B cell (primary cell): ENCODE results near the gene ERP29. TPM values are rescaled to one million over a fixed set of nuclear protein-coding genes. Genes with fewer than 3 reads are reported as not detected.

Experiments used
- ATAC-seq: fragments of 200-7000 bp; cut with Tn5 transposase; one replicate; pipeline ENCODE4 v1.10.0; 2021; ENCODE audit warnings: low read depth, mild to moderate bottlenecking, moderate number of reproducible peaks, moderate library complexity
- CTCF ChIA-PET: fragments of 350-600 bp; sonication (Branson Sonifier 250); formaldehyde crosslinking; loops from one replicate; lab custom pipeline; 2021; ENCODE audit warnings: antibody characterized with exemption, inconsistent platforms; lab: Charles Lee
- POLR2A ChIA-PET: fragments of 350-600 bp; sonication (Branson Sonifier 250); formaldehyde crosslinking; loops from one replicate; lab custom pipeline; 2021; ENCODE audit warnings: antibody characterized with exemption; lab: Charles Lee
- DNase-seq: peaks from one replicate; pipeline ENCODE4 v3.0.0; 2013
- H2AFZ ChIP-seq: 2 replicates; pipeline ENCODE4 v1.6.1; 2012; ENCODE audit warnings: mild to moderate bottlenecking, low read depth, low read length; ENCODE audit not compliant: insufficient read depth, poor library complexity, severe bottlenecking
- H3K27ac ChIP-seq, 2 donors: 1 replicate in 1 of 2; 2 replicates in 1 of 2; pipeline ENCODE4 v1.5.1; 2012 to 2013; ENCODE audit warnings: low read length in 2 of 2, mild to moderate bottlenecking in 2 of 2, moderate library complexity in 1 of 2
- H3K27me3 ChIP-seq, 4 experiments: fragments of 200-600 bp in 1 of 4; sonication (generic) in 1 of 4; replicated peaks in 1 of 4; 1 replicate in 2 of 4; 2 replicates in 2 of 4; pipeline versions ENCODE4 v1.6.1 to v1.7.0; 2013 to 2016; ENCODE audit warnings: low read length in 3 of 4, mild to moderate bottlenecking in 2 of 4, mixed read lengths in 1 of 4, moderate library complexity in 1 of 4; ENCODE audit not compliant: insufficient read depth in 4 of 4, control insufficient read depth in 3 of 4; ENCODE audit errors: control extremely low read depth in 1 of 4
- H3K36me3 ChIP-seq, 2 experiments: replicated peaks in 1 of 2; 1 replicate in 1 of 2; 2 replicates in 1 of 2; pipeline versions ENCODE4 v1.6.1 to v1.7.1; 2013; ENCODE audit warnings: low read length in 1 of 2; ENCODE audit not compliant: insufficient read depth in 2 of 2, control insufficient read depth in 1 of 2; ENCODE audit errors: control extremely low read depth in 1 of 2, extremely low read depth in 1 of 2
- H3K4me1 ChIP-seq, 2 donors: fragments of 200-600 bp in 1 of 2; sonication (generic) in 1 of 2; 1 replicate in 1 of 2; 2 replicates in 1 of 2; pipeline versions ENCODE4 v1.5.1 to v1.6.1; 2013 to 2017; ENCODE audit warnings: low read length in 2 of 2; ENCODE audit not compliant: control insufficient read depth in 2 of 2, insufficient read depth in 2 of 2
- H3K4me2 ChIP-seq: replicated peaks from 2 replicates; pipeline ENCODE3; 2012; ENCODE audit warnings: mild to moderate bottlenecking, low read depth, low read length; ENCODE audit not compliant: poor library complexity, severe bottlenecking
- H3K4me3 ChIP-seq, 5 experiments: fragments of 200-600 bp in 1 of 5; sonication (generic) in 1 of 5; 1 replicate in 3 of 5; 2 replicates in 2 of 5; pipeline versions ENCODE4 v1.5.1 to v1.7.0; 2011 to 2016; ENCODE audit warnings: low read length in 4 of 5, mild to moderate bottlenecking in 4 of 5, low read depth in 2 of 5, control low read depth in 1 of 5, moderate library complexity in 1 of 5; ENCODE audit not compliant: insufficient read depth in 1 of 5; ENCODE audit errors: control extremely low read depth in 1 of 5, extremely low read depth in 1 of 5
- H3K79me2 ChIP-seq: fragments of 200-600 bp; sonication (generic); one replicate; pipeline ENCODE4 v1.6.0; 2016; ENCODE audit warnings: low read length; ENCODE audit not compliant: control insufficient read depth, insufficient read depth
- H3K9ac ChIP-seq: fragments of 200-600 bp; sonication (generic); 2 replicates; pipeline ENCODE4 v1.6.1; 2017; ENCODE audit warnings: mild to moderate bottlenecking, low read length, moderate library complexity
- H3K9me3 ChIP-seq, 3 donors: one replicate each; pipeline versions ENCODE4 v1.6.1 to v1.7.1; 2013; ENCODE audit warnings: low read length in 2 of 3; ENCODE audit not compliant: control insufficient read depth in 2 of 3, insufficient read depth in 1 of 3; ENCODE audit errors: control extremely low read depth in 1 of 3
- H4K20me1 ChIP-seq: 2 replicates; pipeline ENCODE4 v1.6.0; 2012; ENCODE audit warnings: mild to moderate bottlenecking, low read length; ENCODE audit not compliant: insufficient read depth, control insufficient read depth, poor library complexity, severe bottlenecking
- H3K27ac Mint-ChIP-seq: one replicate; pipeline ENCODE4 v1.8.0; 2021; ENCODE audit warnings: mixed read lengths
- H3K27me3 Mint-ChIP-seq: one replicate; pipeline ENCODE4 v1.8.0; 2021; ENCODE audit warnings: mixed read lengths
- H3K4me1 Mint-ChIP-seq: one replicate; pipeline ENCODE4 v1.8.0; 2021; ENCODE audit warnings: mixed read lengths
- H3K4me3 Mint-ChIP-seq: one replicate; pipeline ENCODE4 v1.8.0; 2021; ENCODE audit warnings: mixed read lengths
- H3K9me3 Mint-ChIP-seq: one replicate; pipeline ENCODE4 v1.8.0; 2022; ENCODE audit warnings: mixed read lengths; ENCODE audit not compliant: insufficient read depth
- EZH2 ChIP-seq: IDR thresholded peaks from 2 replicates; pipeline ENCODE4 v1.6.1; 2012; ENCODE audit warnings: borderline replicate concordance, low read depth, mild to moderate bottlenecking, moderate library complexity, low read length; ENCODE audit not compliant: insufficient read depth, poor library complexity, severe bottlenecking
- WGBS: methylation state at CpG from one replicate; pipeline ENCODE4 v1.1.5; 2013; ENCODE audit warnings: missing lambda C conversion rate; ENCODE audit not compliant: insufficient coverage; 5-methylcytosine and 5-hydroxymethylcytosine counted together
- intact Hi-C: fragments of 100-400 bp; cut with micrococcal nuclease; formaldehyde crosslinking; loops from one replicate; pipeline ENCODE4 v1.10.0; 2022
- polyA plus RNA-seq: library from polyadenylated mRNA; depleted of rRNA; stranded (reverse); fragments of >200 nt; gene quantifications from 2 replicates; pipeline ENCODE4 v1.2.3, GENCODE V29; 2012
- total RNA-seq, 2 donors: library from RNA; stranded (reverse); fragments of 120-200 nt in 1 of 2; gene quantifications; 1 replicate in 1 of 2; 2 replicates in 1 of 2; pipeline versions ENCODE4 v1.2.3 to v1.2.4, GENCODE V29; 2013 to 2022
- TF ChIP-seq, protein P1 (sequence below): fragments of 200-600 bp; IDR thresholded peaks from one replicate; pipeline ENCODE4 v1.8.0; 2022; ENCODE audit warnings: antibody characterized with exemption, mild to moderate bottlenecking

ERP29 gene
- total and polyA plus RNA-seq, 2 donors (not counting 1 experiment from before 2014, with no cell fraction given), result 130 to 149 TPM

DNA sequence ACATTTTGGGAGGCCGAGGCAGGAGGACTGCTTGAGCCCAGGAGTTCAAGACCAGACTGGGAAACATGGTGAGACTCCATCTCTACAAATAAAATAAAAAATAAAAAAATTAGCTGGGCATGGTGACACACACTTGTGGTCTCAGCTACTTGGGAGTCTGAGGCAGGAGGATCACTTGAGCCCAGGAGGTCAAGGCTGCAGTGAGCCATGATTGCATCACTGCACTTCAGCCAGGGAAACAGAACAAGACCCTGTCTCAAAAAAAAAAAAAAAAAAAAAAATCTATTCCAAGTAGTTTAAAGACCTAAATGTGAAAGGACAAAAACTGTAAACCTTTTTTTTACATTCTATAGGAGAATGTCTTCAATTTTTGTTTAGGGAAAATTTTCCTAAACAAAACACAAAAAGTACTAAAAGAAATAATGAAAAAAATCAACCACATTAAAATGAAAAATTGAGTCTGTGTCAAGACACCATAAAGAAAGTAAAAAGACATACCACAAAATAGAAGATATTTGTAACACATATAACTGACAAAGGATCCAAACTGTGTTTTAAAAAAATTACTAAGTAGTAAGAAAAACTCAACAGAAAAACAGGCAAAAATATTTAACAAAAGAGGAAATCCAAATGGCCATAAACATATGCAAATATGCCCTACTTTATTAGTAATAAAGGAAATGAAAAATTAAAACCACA is 17.3 kb upstream of the ERP29 start:
- H3K27ac Mint-ChIP-seq, result no peak overlapping the region
- H3K4me1 Mint-ChIP-seq, result peaks cover 46% of the 10 kb centered on the region
- no peak overlapping the region for H3K27ac ChIP-seq
- H3K79me2 ChIP-seq, result peaks cover 9% of the 10 kb centered on the region
- no peak for ATAC-seq
- no peak for TF ChIP-seq EZH2
- TF ChIP-seq, protein P1, sequence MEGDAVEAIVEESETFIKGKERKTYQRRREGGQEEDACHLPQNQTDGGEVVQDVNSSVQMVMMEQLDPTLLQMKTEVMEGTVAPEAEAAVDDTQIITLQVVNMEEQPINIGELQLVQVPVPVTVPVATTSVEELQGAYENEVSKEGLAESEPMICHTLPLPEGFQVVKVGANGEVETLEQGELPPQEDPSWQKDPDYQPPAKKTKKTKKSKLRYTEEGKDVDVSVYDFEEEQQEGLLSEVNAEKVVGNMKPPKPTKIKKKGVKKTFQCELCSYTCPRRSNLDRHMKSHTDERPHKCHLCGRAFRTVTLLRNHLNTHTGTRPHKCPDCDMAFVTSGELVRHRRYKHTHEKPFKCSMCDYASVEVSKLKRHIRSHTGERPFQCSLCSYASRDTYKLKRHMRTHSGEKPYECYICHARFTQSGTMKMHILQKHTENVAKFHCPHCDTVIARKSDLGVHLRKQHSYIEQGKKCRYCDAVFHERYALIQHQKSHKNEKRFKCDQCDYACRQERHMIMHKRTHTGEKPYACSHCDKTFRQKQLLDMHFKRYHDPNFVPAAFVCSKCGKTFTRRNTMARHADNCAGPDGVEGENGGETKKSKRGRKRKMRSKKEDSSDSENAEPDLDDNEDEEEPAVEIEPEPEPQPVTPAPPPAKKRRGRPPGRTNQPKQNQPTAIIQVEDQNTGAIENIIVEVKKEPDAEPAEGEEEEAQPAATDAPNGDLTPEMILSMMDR, result no peak
- H3K9ac ChIP-seq, result no peak overlapping the region
- peaks cover 20% of the 10 kb centered on the region for H3K27me3 Mint-ChIP-seq
- no peaks in the 10 kb centered on the region for H3K36me3 ChIP-seq
- no peak for DNase-seq
- WGBS, result no CpG with 5 or more reads among the region's 1 CpG
- intact Hi-C loops, result no loop called here
- no peak overlapping the region for H2AFZ ChIP-seq
- peaks cover 46 to 52% of the 10 kb centered on the region in 2 donors for H3K4me1 ChIP-seq
- no peak overlapping the region for H3K4me3 Mint-ChIP-seq
- CTCF ChIA-PET, result no interaction called here
- H3K9me3 ChIP-seq, result no peaks in the 10 kb centered on the region
- no peaks in the 10 kb centered on the region for H3K9me3 Mint-ChIP-seq
- POLR2A ChIA-PET, result no interaction called here
- no peak overlapping the region for H3K4me3 ChIP-seq
- H3K4me2 ChIP-seq, result no peak overlapping the region
- H3K27me3 ChIP-seq, result peaks cover 0 to 19% (median 13%) of the 10 kb centered on the region in 4 experiments
- H4K20me1 ChIP-seq, result peaks cover 25% of the 10 kb centered on the region

GRCh38 chr12:111997300-111997699 is 15.9 kb upstream of the ERP29 start:
- no peak for TF ChIP-seq EZH2
- TF ChIP-seq, protein P1, result no peak
- Histone ChIP-seq H3K9ac (no peak overlapping the region), H3K36me3 (no peaks in the 10 kb centered on the region), H3K9me3 (no peaks in the 10 kb centered on the region), H4K20me1 (peaks cover 30% of the 10 kb centered on the region), H3K4me2 (no peak overlapping the region), H3K27ac (no peak overlapping the region), H2AFZ (no peak overlapping the region), H3K4me1 (peaks cover 51 to 59% of the 10 kb centered on the region in 2 donors), H3K27me3 (peaks cover 0 to 19% (median 13%) of the 10 kb centered on the region in 4 experiments), H3K4me3 (no peak overlapping the region), H3K79me2 (peaks cover 10% of the 10 kb centered on the region)
- Mint-ChIP-seq H3K4me3 (no peak overlapping the region), H3K27me3 (peaks cover 15% of the 10 kb centered on the region), H3K9me3 (no peaks in the 10 kb centered on the region), H3K4me1 (peaks cover 48% of the 10 kb centered on the region), H3K27ac (no peak overlapping the region)
- 100% methylated on average over 1 of the region's 2 CpGs for WGBS
- ATAC-seq (no peak), DNase-seq (no peak)
- intact Hi-C loops, result no loop called here
- ChIA-PET CTCF (interaction anchor here (1.3 kb wide), 1 partner anchor 16 kb away, joined by 4 read pairs; the partner anchor contains the start of genes ERP29 and TMEM116), POLR2A (no interaction called here)
